Adrenal gland (tissue), 5 donors: ENCODE results near the gene REEP2.

ENCODE experiments used
- CTCF ChIP-seq, 6 experiments: fragments of 450-650 bp in 4 of 6; fragments of 200-600 bp in 2 of 6; sonication (generic) in 1 of 6; IDR thresholded peaks; 1 replicate in 5 of 6; 2 replicates in 1 of 6; pipeline versions ENCODE4 v1.5.1 to v1.8.0; 2016 to 2021; ENCODE audit warnings: antibody characterized with exemption in 6 of 6, mild to moderate bottlenecking in 2 of 6, moderate library complexity in 1 of 6
- POLR2A ChIP-seq, 2 donors: fragments of 450-650 bp; IDR thresholded peaks; one replicate each; pipeline ENCODE4 v1.6.1; 2017; ENCODE audit warnings: antibody characterized with exemption in 2 of 2, mild to moderate bottlenecking in 2 of 2, moderate library complexity in 1 of 2
- donor health status: DM: no; HTN: no; CAD: no.

DNA sequence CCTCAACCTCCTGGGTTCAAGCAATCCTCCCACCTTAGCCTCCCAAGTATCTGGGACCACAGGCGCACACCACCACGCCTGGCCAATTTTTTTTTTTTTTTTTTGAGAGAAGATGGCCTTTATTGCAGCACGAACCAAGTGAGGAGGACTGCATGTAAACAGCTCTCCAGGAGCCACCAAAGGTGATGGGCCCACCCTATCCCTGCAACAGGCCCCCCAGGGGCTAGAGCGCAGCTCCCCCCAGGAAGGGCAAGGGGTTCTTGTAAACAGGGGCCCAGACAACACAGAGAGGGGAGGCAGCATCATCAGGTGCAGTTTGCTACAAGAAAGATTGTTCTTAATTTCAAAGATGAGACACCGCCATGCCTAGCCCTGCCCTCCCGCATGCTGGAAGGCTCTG is 13.9 kb downstream of the REEP2 start:
- no peak for TF ChIP-seq POLR2A (IDR thresholded peaks at IDR 0.05)
- TF ChIP-seq CTCF (IDR thresholded peaks at IDR 0.05): no peak
